ENCODE measurements around the gene MRS2.

MRS2 gene

DNA sequence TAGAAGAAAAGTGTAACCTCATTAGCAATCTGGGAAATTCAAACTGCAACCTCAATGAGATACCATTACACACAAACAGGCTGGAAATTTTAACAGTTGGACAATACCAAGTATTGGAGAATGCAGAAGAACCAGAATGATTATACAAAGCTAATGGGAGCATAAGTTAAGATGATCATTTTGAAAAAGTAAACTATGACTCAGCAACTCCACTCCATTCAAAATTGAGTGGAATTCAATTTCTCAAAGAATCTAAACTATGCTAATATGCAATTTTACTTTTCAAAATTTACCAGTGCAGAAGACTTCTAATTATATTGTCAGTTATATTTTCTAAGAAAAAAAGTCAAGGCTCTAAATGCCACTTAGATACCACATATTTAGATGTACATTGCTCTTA lies 69.4 kb downstream of the MRS2 start:
- no peak for DNase-seq (ENCODE audit: low read depth)
- TF ChIP-seq CTCF (IDR thresholded peaks at IDR 0.05; ENCODE audit: low read depth, low read length, missing control alignments), result no peak
- H3K4me3 ChIP-seq (ENCODE audit: low read depth, low read length), result no peak overlapping the region

Data from GM12864 (cell line).